ENCODE data around the gene ZDHHC3.

- TF ChIP-seq CTCF (IDR thresholded peaks at IDR 0.05) (no peak), POLR2A (IDR thresholded peaks at IDR 0.05) (peak; percentile 31 to 72)
Measured at GRCh38 chr3:44976002-44976815, at the start of gene ZDHHC3, which contains the start of gene EXOSC7.

All from adrenal gland (tissue), 5 donors.